T1000 (cell line): ENCODE measurements around the gene ZSWIM1.
"Not testable (repeated sequence)": the region's sequence is repeated elsewhere in the genome, so short reads cannot be mapped to it uniquely, and the experiment has no call there.

Experiments used
- DNase-seq: peaks from one replicate; lab custom pipeline; 2025; ENCODE audit warnings: mixed read lengths; lab: John Stamatoyannopoulos, UW

The ZSWIM1 gene

DNA sequence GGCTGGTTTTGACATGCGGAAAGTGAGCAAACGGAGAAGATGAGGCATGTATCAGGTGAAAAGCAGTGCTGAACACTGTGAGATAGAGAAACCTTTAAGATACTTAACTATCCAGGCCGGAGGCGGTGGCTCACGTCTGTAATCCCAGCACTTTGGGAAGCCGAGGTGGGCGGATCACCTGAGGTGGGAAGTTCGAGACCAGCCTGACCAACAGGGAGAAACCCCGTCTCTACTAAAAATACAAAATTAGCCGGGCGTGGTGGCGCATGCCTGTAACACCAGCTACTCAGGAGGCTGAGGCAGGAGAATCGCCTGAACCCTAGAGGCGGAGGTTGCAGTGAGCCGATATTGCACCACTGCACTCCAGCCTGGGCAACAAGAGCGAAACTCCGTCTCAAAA, 50.7 kb downstream of the ZSWIM1 start:
- DNase-seq = not testable (repeated sequence)

GRCh38 chr20:45933266-45934045, 52.4 kb downstream of the ZSWIM1 start:
- DNase-seq = peak; percentile 52

DNA sequence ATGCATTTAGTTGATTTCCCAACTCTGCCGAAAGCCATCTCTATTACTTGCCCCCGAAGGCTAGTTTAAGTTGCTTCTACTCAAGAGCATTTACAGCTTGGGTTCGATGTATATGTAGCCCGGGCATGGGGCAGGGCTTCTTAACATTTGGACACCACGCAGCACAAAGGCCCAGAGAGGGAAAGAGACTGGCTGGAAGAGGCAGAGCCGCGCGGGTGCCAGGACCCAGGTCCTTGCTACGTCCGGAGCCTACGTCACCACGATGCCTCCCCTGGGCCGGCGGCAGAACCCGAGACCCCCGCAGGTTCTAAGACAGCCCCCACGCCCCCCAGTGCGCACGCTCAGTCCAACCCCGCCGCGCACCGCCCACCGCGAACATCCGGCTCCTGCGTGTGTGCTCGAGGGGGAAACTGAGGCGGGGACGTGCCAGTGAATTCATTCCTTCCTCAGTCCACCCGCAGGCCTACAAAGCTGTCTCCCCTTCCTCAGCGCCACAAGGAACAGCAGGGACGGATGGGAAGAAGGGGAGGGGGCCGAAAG, 53.1 kb downstream of the ZSWIM1 start:
- DNase-seq = no peak
